ENCODE data around the gene TMEM161A.
A peak's percentile ranks its signal among the peaks of the same experiment; 100 is the strongest.

The TMEM161A gene

DNA sequence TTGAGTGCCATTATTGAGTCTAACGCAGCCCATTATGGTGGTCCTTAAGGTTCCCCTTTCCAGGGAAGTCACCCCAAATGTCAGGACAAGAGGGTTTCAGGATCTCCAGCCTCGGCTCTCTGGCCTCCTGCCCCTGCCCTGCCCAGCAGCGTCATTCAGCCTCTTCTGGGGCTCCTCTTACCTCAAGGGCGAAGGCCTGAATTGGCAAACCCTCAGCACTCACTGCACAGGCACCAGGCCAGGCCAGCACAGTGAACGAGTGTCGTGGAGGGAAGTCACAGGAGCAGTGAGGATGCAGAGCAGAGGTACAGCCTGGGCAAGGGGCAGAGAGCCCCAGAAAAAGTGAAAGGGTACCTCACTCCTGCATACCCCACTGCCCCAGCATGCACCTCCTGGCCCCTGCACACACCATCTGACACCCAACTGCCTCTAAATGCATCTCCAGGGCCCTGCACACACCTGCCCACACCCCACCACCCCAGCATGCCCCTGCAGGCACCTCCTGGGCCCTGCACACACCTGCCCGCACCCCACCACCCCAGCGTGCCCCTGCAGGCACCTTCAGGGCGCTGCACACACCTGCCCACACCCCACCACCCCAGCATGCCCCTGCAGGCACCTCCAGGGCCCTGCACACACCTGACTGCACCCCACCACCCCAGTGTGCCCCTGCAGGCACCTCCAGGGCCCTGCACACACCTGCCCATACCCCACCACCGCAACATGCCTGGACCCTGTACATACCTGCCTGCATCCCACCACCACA is 54.7 kb downstream of the TMEM161A start:
- Histone ChIP-seq H3K4me3 (no peak overlapping the region), H3K27ac (no peak overlapping the region), H3K4me1 (peaks cover 0 to 9% (median 0%) of the 10 kb centered on the region in 10 experiments; a peak in 5 of 20 replicates), H3K4me2 (no peak overlapping the region), H3K9me3 (replicated peaks in 1 of 11) (no peaks in the 10 kb centered on the region), H3K9ac (no peak overlapping the region), H3K27me3 (no peaks in the 10 kb centered on the region), H4K20me1 (peaks cover 0 to 14% (median 0%) of the 10 kb centered on the region in 11 experiments; a peak in 3 of 22 replicates), H3K36me3 (peaks cover 0 to 17% (median 0%) of the 10 kb centered on the region in 11 experiments; a peak in 6 of 22 replicates)
- TF ChIP-seq Cebpa-rat (IDR thresholded peaks at IDR 0.05): no peak

DNA sequence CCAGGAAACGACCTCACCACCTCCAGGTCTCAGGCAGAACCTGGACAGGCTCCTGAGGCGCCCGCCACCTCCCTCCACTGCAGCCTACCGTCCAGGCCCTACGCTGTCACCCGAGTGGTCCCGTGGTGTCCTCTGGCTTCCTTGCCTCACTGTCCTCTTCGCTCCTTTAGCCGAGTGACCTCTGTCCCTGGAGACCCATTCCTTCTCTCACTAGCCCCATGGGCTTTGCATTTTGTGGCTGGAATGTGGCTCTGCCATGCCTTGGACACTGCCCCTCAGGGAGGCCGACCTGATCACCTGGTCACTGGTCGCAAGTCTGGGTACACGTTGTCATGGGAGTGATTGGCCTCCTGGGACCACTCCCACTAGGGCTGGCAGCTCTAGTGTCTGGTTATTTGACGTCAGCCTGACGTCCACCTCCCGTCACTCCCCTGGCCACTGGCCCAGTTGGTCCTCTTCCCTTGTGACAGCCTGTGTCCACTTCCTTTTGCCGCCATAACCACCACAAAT is 56.6 kb downstream of the TMEM161A start:
- Histone ChIP-seq H4K20me1 (peaks cover 0 to 14% (median 0%) of the 10 kb centered on the region in 11 experiments; a peak in 3 of 22 replicates), H3K9ac (0 out of 22 replicates have a peak overlapping the region, but pooled peaks of 1 of the 11 experiments have one; percentile 15), H3K27me3 (no peaks in the 10 kb centered on the region), H3K4me3 (no peak overlapping the region), H3K4me2 (no peak overlapping the region; a peak in 1 of 22 replicates), H3K4me1 (peaks cover 5 to 24% (median 16%) of the 10 kb centered on the region in 10 experiments), H3K36me3 (peaks cover 0 to 18% (median 0%) of the 10 kb centered on the region in 11 experiments; a peak in 7 of 22 replicates), H3K9me3 (replicated peaks in 1 of 11) (no peaks in the 10 kb centered on the region), H3K27ac (no peak overlapping the region)
- no peak for TF ChIP-seq Cebpa-rat (IDR thresholded peaks at IDR 0.05)

DNA sequence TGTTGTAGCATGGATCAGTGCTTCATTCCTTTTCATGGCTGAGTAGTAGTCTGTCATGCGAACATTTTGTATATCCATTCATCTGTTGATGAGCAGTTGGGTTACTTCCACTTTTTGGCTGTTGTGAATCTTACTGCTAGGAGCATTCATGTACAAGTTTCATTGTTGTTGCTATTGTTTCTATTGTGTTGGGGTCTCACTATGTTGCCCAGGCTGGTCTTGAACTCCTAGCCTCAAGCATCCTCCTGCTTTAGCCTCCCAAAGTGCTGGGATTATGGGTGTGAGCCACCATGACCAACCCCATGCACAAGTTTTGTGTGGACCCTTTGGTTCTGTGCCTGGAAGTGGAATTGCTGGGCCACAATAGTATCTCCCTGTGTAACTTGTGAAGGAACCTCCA is 58.7 kb downstream of the TMEM161A start:
- no peak overlapping the region for H3K9ac ChIP-seq
- no peak for TF ChIP-seq Cebpa-rat (IDR thresholded peaks at IDR 0.05)
- H4K20me1 ChIP-seq: peaks cover 0 to 11% (median 0%) of the 10 kb centered on the region in 11 experiments; a peak in 3 of 22 replicates
- no peak overlapping the region for H3K4me2 ChIP-seq
- H3K4me3 ChIP-seq: no peak overlapping the region
- H3K27me3 ChIP-seq: no peaks in the 10 kb centered on the region
- no peaks in the 10 kb centered on the region for H3K9me3 ChIP-seq (replicated peaks in 1 of 11)
- peaks cover 0 to 33% (median 0%) of the 10 kb centered on the region in 11 experiments; a peak in 9 of 22 replicates for H3K36me3 ChIP-seq
- H3K4me1 ChIP-seq: peaks cover 9 to 34% (median 26%) of the 10 kb centered on the region in 10 experiments
- no peak overlapping the region for H3K27ac ChIP-seq

- Histone ChIP-seq H3K27me3 (no peaks in the 10 kb centered on the region), H3K4me3 (no peak overlapping the region), H3K27ac (peak overlapping the region in 5 of 11 experiments; percentile 14 to 73 (median 64); a peak in 5 of 22 replicates), H4K20me1 (peaks cover 0 to 7% (median 0%) of the 10 kb centered on the region in 11 experiments; a peak in 3 of 22 replicates), H3K4me1 (peaks cover 9 to 42% (median 30%) of the 10 kb centered on the region in 10 experiments), H3K9me3 (replicated peaks in 1 of 11) (no peaks in the 10 kb centered on the region), H3K4me2 (no peak overlapping the region), H3K9ac (no peak overlapping the region), H3K36me3 (peaks cover 0 to 33% (median 1%) of the 10 kb centered on the region in 11 experiments; a peak in 9 of 22 replicates)
- TF ChIP-seq Cebpa-rat (IDR thresholded peaks at IDR 0.05): peak in 1 of 11 experiments; percentile 44; a peak in 3 of 22 replicates
These were observed 59.5 kb downstream of the TMEM161A start for GRCh38 chr19:19078801-19079200.

GRCh38 chr19:19077103-19077502 is 61.2 kb downstream of the TMEM161A start:
- H3K27ac ChIP-seq: peak overlapping the region in 8 of 11 experiments; percentile 62 to 78 (median 70); a peak in 16 of 22 replicates
- H3K4me1 ChIP-seq: peaks cover 9 to 56% (median 39%) of the 10 kb centered on the region in 10 experiments
- no peaks in the 10 kb centered on the region for H3K9me3 ChIP-seq (replicated peaks in 1 of 11)
- peak in 8 of 11 experiments; percentile 36 to 79 (median 58); a peak in 8 of 22 replicates for TF ChIP-seq Cebpa-rat (IDR thresholded peaks at IDR 0.05)
- H3K27me3 ChIP-seq: no peaks in the 10 kb centered on the region
- H3K9ac ChIP-seq: peak overlapping the region in 9 of 11 experiments; percentile 2 to 62 (median 44); a peak in 12 of 22 replicates
- 0 out of 20 replicates have a peak overlapping the region, but pooled peaks of 1 of the 10 experiments have one; percentile 23 for H3K4me3 ChIP-seq
- peak overlapping the region; percentile 21 to 76 (median 54) for H3K4me2 ChIP-seq
- H4K20me1 ChIP-seq: peaks cover 0 to 5% (median 0%) of the 10 kb centered on the region in 11 experiments; a peak in 1 of 22 replicates
- H3K36me3 ChIP-seq: peaks cover 0 to 35% (median 12%) of the 10 kb centered on the region in 11 experiments; a peak in 9 of 22 replicates

DNA sequence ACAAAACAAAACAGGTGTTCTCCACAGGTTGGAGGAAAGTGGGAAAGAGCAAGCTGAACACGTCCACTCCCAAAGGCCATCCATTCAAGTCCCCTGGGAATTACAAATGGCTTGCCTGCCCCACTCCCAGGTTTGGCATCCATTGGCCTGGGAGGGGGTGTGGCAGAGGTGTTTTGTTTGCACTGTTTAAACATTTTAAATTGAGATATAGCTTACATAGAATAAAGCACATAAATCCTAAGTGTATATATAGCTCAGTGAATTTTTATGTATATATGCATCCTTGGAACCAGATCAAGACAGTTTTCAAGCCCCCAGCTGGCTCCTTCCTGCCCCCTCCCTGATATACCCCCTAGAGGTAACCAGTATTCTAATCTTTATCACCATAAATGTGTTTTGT is 61.8 kb downstream of the TMEM161A start:
- Histone ChIP-seq H3K4me2 (peak overlapping the region; percentile 21 to 76 (median 54); a peak in 21 of 22 replicates), H3K27ac (peak overlapping the region in 8 of 11 experiments; percentile 62 to 78 (median 70); a peak in 16 of 22 replicates), H3K27me3 (no peaks in the 10 kb centered on the region), H3K4me1 (peaks cover 9 to 59% (median 43%) of the 10 kb centered on the region in 10 experiments), H3K9ac (peak overlapping the region in 8 of 11 experiments; percentile 2 to 62 (median 46); a peak in 11 of 22 replicates), H3K9me3 (replicated peaks in 1 of 11) (no peaks in the 10 kb centered on the region), H3K36me3 (peaks cover 0 to 39% (median 12%) of the 10 kb centered on the region in 11 experiments; a peak in 9 of 22 replicates), H4K20me1 (peaks cover 0 to 4% (median 0%) of the 10 kb centered on the region in 11 experiments; a peak in 1 of 22 replicates), H3K4me3 (no peak overlapping the region)
- no peak for TF ChIP-seq Cebpa-rat (IDR thresholded peaks at IDR 0.05)

GRCh38 chr19:19075126-19075525 is 63.2 kb downstream of the TMEM161A start:
- Histone ChIP-seq H3K4me2 (no peak overlapping the region), H3K27ac (peak overlapping the region in 5 of 11 experiments; percentile 30 to 73 (median 67); a peak in 3 of 22 replicates), H4K20me1 (peaks cover 0 to 4% (median 0%) of the 10 kb centered on the region in 11 experiments; a peak in 1 of 22 replicates), H3K4me3 (no peak overlapping the region), H3K36me3 (peaks cover 0 to 52% (median 24%) of the 10 kb centered on the region in 11 experiments; a peak in 12 of 22 replicates), H3K9ac (0 out of 22 replicates have a peak overlapping the region, but pooled peaks of 1 of the 11 experiments have one; percentile 13), H3K9me3 (replicated peaks in 1 of 11) (no peaks in the 10 kb centered on the region), H3K27me3 (no peaks in the 10 kb centered on the region), H3K4me1 (peaks cover 9 to 59% (median 42%) of the 10 kb centered on the region in 10 experiments)
- no peak for TF ChIP-seq Cebpa-rat (IDR thresholded peaks at IDR 0.05)

DNA sequence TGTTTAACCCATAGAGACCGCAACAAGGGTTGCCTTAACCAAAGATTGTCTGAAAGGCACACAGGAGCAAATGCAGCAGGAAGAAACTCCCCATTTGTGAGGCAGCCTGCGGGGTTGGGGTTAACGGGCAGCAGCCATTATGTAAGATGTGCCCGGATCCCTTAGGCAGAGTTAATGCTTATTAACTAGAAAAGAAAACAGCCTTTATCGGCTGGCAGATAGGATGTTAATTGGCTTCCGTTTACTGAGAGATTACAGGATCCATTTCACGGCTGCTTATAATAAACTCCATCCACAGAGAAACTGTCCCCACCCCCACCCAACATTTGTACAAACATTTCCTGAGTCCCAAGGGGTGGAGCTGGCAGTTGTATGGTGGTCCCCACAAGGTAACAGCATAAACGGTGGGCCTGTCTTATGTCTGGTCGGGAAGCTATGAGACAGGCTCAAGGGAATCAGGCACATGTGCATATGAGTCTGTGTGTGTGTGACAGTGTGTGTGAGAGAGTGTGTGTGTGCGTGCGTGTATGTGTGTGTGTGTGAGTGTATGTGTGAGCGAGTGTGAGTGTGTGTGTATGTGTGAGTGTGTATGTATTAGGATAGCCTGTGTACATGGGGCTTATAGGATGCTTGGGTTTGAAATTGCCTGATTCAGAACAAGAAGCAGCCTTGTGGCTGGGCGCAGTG is 63.9 kb downstream of the TMEM161A start:
- Histone ChIP-seq H3K9ac (peak overlapping the region in 2 of 11 experiments; percentile 7 to 28; a peak in 2 of 22 replicates), H3K27me3 (no peaks in the 10 kb centered on the region), H3K9me3 (replicated peaks in 1 of 11) (no peaks in the 10 kb centered on the region), H3K4me2 (peak overlapping the region in 3 of 11 experiments; percentile 1 to 18 (median 11); a peak in 3 of 22 replicates), H3K4me1 (peaks cover 11 to 62% (median 45%) of the 10 kb centered on the region in 10 experiments), H3K4me3 (no peak overlapping the region), H3K27ac (no peak overlapping the region; a peak in 1 of 22 replicates), H3K36me3 (peaks cover 0 to 52% (median 24%) of the 10 kb centered on the region in 11 experiments; a peak in 12 of 22 replicates), H4K20me1 (peaks cover 0 to 4% (median 0%) of the 10 kb centered on the region in 11 experiments; a peak in 1 of 22 replicates)
- TF ChIP-seq Cebpa-rat (IDR thresholded peaks at IDR 0.05): no peak
